Lower leg skin (tissue), 4 donors: ENCODE results near the gene MR1. TPM values are rescaled to one million over a fixed set of nuclear protein-coding genes. Genes with fewer than 3 reads are reported as not detected.
"Not testable (repeated sequence)": the region's sequence is repeated elsewhere in the genome, so short reads cannot be mapped to it uniquely, and the experiment has no call there.

Experiments used
- DNase-seq, 2 donors: peaks; one replicate each; pipeline ENCODE4 v3.0.0-alpha.2; 2019; ENCODE audit warnings: low spot score in 2 of 2
- H3K4me3 ChIP-seq: fragments of 200-600 bp; sonication (generic); 2 replicates; pipeline ENCODE4 v1.5.1; 2017; ENCODE audit warnings: mild to moderate bottlenecking, low read depth; ENCODE audit not compliant: poor library complexity, severe bottlenecking
- POLR2A ChIP-seq, 2 donors: fragments of 450-650 bp; IDR thresholded peaks; one replicate each; pipeline ENCODE4 v1.6.1; 2016 to 2017; ENCODE audit warnings: antibody characterized with exemption in 2 of 2, mild to moderate bottlenecking in 1 of 2, moderate library complexity in 1 of 2
- WGBS, 2 donors: methylation state at CpG; one replicate each; pipeline ENCODE4 v1.1.5; 2018; 5-methylcytosine and 5-hydroxymethylcytosine counted together
- intact Hi-C: fragments of 100-400 bp; cut with DNase I; formaldehyde crosslinking; loops from one replicate; pipeline ENCODE4 v1.15.0; 2023; ENCODE audit warnings: low total_unique reads
- total RNA-seq, 4 donors: library from RNA; depleted of rRNA; stranded (reverse); fragments of >200 nt; gene quantifications; one replicate each; pipeline ENCODE4 v1.1.0, GENCODE V29; 2016
- TF ChIP-seq, protein P1 (sequence below), 3 donors: fragments of 450-650 bp; IDR thresholded peaks; one replicate each; pipeline ENCODE4 v1.5.1; 2016; ENCODE audit warnings: antibody characterized with exemption in 3 of 3, mild to moderate bottlenecking in 3 of 3, moderate library complexity in 2 of 3

Gene MR1
- total RNA-seq, 4 donors from 2014 or later, result 13.2 to 18.6 (median 16.3) TPM

DNA sequence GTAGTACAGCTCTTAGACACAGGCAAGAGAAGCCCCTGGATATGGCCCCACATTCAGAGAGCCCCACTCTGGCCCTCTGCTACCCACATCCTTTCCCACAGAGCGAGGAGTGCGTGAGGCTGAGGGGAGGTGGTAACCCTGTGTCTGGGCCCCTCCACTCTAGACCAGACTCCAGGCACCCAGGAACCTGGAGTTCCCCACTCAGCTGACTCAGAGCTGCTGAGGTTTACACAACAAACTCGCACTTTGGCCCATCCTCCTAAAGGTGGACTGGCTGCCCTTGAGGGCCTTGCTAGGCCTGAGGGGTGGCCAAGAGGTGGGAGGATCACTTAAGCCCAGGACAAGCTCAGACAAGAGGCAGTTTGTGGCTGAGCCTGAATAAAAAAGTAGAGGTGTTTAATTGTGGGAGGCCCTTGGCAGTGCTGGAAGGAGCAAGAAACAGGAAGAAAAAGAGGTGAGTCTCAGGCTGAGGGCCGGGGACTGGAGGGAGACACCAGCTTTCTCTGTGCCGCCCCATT is 10.7 kb downstream of the MR1 start:
- DNase-seq, result no peak
- intact Hi-C loops, result no loop called here
- 44 to 61% methylated on average over 5 of the region's 5 CpGs for WGBS, 2 donors
- TF ChIP-seq, protein P1, sequence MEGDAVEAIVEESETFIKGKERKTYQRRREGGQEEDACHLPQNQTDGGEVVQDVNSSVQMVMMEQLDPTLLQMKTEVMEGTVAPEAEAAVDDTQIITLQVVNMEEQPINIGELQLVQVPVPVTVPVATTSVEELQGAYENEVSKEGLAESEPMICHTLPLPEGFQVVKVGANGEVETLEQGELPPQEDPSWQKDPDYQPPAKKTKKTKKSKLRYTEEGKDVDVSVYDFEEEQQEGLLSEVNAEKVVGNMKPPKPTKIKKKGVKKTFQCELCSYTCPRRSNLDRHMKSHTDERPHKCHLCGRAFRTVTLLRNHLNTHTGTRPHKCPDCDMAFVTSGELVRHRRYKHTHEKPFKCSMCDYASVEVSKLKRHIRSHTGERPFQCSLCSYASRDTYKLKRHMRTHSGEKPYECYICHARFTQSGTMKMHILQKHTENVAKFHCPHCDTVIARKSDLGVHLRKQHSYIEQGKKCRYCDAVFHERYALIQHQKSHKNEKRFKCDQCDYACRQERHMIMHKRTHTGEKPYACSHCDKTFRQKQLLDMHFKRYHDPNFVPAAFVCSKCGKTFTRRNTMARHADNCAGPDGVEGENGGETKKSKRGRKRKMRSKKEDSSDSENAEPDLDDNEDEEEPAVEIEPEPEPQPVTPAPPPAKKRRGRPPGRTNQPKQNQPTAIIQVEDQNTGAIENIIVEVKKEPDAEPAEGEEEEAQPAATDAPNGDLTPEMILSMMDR (IDR thresholded peaks at IDR 0.05), result no peak
- no peak for TF ChIP-seq POLR2A (IDR thresholded peaks at IDR 0.05)
- no peak overlapping the region for H3K4me3 ChIP-seq

DNA sequence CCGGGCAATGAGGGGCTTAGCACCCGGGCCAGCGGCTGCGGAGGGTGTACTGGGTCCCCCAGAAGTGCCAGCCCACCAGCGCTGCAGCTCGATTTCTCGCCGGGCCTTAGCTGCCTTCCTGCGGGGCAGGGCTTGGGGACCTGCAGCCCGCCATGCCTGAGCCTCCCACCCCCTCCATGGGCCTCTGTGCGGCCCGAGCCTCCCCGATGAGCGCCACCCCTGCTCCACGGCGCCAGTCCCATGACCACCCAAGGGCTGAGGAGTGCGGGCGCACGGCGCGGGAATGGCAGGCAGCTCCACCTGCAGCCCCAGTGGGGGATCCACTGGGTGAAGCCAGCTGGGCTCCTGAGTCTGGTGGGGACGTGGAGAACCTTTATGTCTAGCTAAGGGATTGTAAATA is 12.2 kb downstream of the MR1 start:
- WGBS, 2 donors, result 93 to 94% methylated on average over 2 to 13 of the region's 22 CpGs
- H3K4me3 ChIP-seq, intact Hi-C loops, DNase-seq: not testable (repeated sequence)

DNA sequence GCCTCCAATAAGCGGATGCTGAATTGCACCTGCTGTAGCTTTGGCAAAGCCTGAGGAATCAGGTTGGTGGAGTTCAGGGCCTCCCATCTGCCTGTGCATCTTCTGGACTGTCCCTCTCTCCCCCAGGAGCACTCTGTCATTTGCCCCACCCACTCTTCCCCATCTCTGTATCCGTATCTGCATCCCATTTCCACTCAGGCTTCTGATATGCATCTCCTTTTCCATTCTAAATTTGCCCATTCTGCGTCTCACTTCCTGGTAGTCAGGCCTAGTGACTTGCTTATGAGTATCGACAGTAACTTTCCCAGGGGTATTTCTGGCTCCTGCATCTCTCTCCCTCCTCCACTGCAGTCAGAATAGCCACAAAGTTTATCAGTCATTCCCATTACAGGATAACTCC is 15.6 kb downstream of the MR1 start:
- TF ChIP-seq POLR2A (IDR thresholded peaks at IDR 0.05), result no peak
- TF ChIP-seq, protein P1 (IDR thresholded peaks at IDR 0.05), result no peak
- no peak for DNase-seq
- no peak overlapping the region for H3K4me3 ChIP-seq
- whole genome bisulfite sequencing, 2 donors, result 81 to 87% methylated on average over 4 of the region's 4 CpGs
- intact Hi-C loops, result no loop called here

DNA sequence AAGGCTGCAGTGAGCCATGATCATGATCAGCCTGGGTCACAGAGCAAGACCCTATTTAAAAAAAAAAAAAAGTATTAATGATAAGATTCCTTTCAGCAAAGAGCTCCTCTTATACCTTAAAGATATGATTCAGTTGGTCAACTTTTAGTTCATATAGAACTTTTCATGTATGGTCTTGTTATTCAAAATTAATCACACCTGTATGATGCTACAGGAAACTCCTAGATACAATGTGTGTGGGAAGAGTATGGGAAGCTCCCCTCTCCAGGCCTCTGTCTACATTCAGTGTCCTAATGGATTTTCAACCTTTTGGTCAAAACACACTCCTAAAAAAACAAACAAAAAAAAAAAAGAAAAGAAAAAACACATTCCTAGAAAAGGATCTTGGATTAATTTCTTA is 17.1 kb downstream of the MR1 start:
- TF ChIP-seq, protein P1 (IDR thresholded peaks at IDR 0.05), result no peak
- no peak for TF ChIP-seq POLR2A (IDR thresholded peaks at IDR 0.05)
- intact Hi-C loops, result no loop called here
- DNase-seq, result no peak
- no peak overlapping the region for H3K4me3 ChIP-seq

DNA sequence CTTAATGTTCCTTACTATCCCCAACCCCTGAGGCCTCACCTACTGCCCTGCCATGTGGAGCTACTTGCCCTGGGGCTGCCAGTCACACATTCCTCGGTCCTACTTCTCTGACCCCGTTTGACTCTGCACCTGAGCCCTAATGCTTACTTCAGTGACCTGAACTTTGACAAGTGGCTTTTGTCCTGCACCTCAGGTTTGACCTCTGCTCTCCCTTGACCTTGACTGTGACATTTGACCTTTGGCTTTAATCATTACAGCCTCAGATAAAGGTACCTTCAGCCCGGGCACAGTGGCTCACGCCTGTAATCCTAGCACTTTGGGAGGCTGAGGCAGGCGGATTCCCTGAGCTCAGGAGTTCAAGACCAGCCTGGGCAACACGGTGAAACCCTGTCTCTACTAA is 22.8 kb downstream of the MR1 start:
- WGBS, 2 donors, result 84 to 91% methylated on average over 6 of the region's 6 CpGs
- DNase-seq, result no peak
- no peak for TF ChIP-seq POLR2A (IDR thresholded peaks at IDR 0.05)
- TF ChIP-seq, protein P1 (IDR thresholded peaks at IDR 0.05), result no peak
- intact Hi-C loops, result no loop called here
- H3K4me3 ChIP-seq, result no peak overlapping the region

DNA sequence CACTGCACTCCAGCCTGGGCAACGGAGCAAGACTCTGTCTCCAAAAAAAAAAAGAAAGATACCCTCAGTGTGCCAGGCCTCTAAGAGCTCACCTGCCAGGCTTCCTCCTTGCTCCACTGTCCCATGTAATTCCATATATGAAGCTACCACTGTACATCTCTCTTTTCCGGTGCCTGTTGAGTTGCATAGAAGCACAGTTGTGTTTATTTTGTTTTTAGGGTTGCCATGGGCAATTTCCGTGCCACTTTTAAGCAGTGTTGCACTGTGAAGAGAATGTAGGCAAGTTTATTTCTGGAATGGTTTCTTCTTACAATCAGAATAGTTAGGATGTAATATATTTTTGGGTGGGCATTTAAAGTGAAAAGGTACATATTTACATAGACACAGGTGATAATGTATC is 23.3 kb downstream of the MR1 start:
- no peak for DNase-seq
- 20 to 29% methylated on average over 3 of the region's 3 CpGs for WGBS, 2 donors
- no peak overlapping the region for H3K4me3 ChIP-seq
- no peak for TF ChIP-seq POLR2A (IDR thresholded peaks at IDR 0.05)
- TF ChIP-seq, protein P1 (IDR thresholded peaks at IDR 0.05), result no peak
- intact Hi-C loops, result no loop called here
